Astrocyte of the spinal cord (primary cell): ENCODE data around the gene CUL3.

Source experiments
- DNase-seq: peaks from one replicate; pipeline ENCODE4 v3.0.0; 2011; ENCODE audit warnings: low read depth, low spot score
- H3K4me3 ChIP-seq: 2 replicates; pipeline ENCODE4 v1.5.1; 2011; ENCODE audit warnings: low read depth, mild to moderate bottlenecking, low read length, moderate library complexity
- CTCF ChIP-seq: IDR thresholded peaks from 2 replicates; pipeline ENCODE4 v1.5.1; 2012; ENCODE audit warnings: low read depth, mild to moderate bottlenecking, low read length, inconsistent platforms
- in situ Hi-C: cut with HindIII; loops from 2 replicates; pipeline ENCODE4 v1.10.0; 2017; ENCODE audit warnings: low sequenced_read_pairs

CUL3 gene

DNA sequence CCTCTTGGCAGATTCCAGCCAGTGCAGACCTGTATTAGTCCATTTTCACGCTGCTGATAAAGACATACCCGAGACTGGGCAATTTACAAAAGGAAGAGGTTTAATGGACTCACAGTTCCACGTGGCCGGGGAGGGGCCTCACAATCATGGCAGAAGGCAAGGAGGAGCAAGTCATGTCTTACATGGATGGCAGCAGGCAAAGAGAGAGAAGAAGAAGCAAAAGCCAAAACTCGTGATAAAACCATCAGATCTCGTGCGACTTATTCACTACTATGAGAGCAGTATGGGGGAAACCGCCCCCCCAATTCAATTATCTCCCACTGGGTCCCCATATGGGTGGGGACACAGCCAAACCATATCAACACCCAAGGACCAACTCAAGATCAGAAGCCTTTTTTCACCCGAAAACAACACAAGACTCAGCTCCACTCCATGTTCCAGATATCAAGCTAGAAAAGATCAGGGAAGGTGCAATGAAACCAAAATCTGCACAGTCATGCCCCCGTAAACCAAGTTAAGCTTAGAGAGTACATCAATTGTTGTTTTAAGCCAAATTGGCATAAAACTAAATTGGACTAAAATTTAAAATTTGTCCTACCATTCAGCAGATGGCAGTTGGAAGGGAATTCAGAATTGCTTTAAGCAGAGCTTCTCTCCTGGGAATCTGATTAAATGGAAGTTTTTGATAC is 127.6 kb downstream of the CUL3 start:
- DNase-seq: no peak
- TF ChIP-seq CTCF: no peak
- in situ Hi-C loops: no loop called here
- H3K4me3 ChIP-seq: no peak overlapping the region

- no peak for TF ChIP-seq CTCF
- DNase-seq: no peak
- in situ Hi-C loops: no loop called here
- H3K4me3 ChIP-seq: no peak overlapping the region
Measured at GRCh38 chr2:224453892-224454291, 131.3 kb downstream of the CUL3 start.

DNA sequence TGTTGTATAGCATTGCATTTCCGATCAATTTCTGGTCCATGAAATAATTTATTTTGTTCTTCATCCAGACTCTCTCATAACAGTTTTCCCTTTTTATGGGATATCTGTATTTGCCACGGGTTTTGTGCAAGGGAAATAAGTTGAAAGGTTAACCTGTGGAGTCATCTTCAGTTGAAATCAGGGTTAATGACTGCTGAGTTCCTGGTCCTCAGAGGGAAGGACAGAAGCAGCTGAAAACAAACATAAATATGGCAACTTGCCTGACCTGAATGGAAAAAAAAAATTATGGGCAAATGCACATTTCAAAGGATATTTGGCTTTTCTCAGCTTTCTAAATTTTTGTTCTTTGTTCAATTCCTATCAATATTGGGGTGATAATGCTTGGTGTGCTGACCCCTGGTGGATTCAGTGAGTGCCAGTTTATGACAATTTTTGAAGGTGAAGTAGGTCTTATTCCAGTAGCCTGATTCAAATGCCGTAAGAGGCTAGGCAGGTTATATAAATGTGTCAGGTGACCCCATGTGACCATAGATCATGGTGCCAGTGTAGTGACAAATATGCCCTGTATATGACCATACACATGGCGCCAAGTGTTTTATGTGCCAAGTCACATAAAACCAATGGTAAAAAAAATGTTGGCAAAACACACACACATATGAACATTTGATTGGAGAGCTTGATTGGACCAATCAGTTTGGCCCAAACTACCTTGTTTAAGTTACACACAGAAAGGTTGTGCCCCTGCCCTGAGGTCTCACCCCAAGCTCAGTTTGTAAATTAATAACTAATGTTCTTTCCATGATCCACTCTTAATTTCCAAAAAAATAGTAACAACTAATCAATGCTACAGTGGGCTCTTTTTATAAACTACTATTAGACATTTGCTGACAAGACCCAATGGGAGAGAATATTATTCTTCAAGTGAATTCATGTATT is 135.7 kb downstream of the CUL3 start:
- peak; percentile 72 for TF ChIP-seq CTCF
- DNase-seq: no peak
- H3K4me3 ChIP-seq: no peak overlapping the region
- in situ Hi-C loops: no loop called here

GRCh38 chr2:224448236-224448635 is 136.9 kb downstream of the CUL3 start:
- no peak for TF ChIP-seq CTCF
- DNase-seq: no peak
- no peak overlapping the region for H3K4me3 ChIP-seq
- in situ Hi-C loops: no loop called here

GRCh38 chr2:224444783-224445182 is 140.4 kb downstream of the CUL3 start:
- DNase-seq: no peak
- in situ Hi-C loops: no loop called here
- no peak for TF ChIP-seq CTCF
- no peak overlapping the region for H3K4me3 ChIP-seq

DNA sequence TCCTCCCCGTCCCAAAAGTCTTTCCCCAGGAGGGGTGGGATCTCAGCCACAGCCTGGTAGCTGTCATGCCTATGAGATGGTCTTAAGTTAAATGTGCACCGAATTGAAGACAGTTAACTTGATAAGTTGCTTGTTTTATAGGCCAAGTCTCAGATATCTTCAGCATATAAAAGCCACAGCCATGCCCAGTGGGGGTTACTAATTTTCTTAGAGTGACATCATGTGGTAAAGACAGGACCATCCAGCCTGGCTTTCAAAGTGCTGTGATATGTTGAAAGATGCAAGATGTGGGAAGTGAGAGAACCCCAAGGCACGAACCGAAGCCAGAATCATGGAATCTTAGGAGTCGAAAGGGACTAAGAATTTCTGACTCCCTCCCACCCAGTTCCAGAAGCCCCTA is 141.1 kb downstream of the CUL3 start:
- H3K4me3 ChIP-seq: no peak overlapping the region
- DNase-seq: no peak
- TF ChIP-seq CTCF: no peak
- in situ Hi-C loops: no loop called here
